Amniotic epithelial cell (primary cell): ENCODE data around the gene C17orf50.

Experiments
- DNase-seq: peaks from one replicate; pipeline ENCODE4 v3.0.0-alpha.2; 2010; ENCODE audit warnings: low read depth

Gene C17orf50

GRCh38 chr17:35760587-35760986 is at the start of gene C17orf50:
TSS of gene C17orf50 (plus strand) at chr17:35760887. CDS start at chr17:35760942, 55 bp downstream.
- no peak for DNase-seq

GRCh38 chr17:35710950-35711349 is 49.7 kb upstream of the C17orf50 start:
- no peak for DNase-seq

DNA sequence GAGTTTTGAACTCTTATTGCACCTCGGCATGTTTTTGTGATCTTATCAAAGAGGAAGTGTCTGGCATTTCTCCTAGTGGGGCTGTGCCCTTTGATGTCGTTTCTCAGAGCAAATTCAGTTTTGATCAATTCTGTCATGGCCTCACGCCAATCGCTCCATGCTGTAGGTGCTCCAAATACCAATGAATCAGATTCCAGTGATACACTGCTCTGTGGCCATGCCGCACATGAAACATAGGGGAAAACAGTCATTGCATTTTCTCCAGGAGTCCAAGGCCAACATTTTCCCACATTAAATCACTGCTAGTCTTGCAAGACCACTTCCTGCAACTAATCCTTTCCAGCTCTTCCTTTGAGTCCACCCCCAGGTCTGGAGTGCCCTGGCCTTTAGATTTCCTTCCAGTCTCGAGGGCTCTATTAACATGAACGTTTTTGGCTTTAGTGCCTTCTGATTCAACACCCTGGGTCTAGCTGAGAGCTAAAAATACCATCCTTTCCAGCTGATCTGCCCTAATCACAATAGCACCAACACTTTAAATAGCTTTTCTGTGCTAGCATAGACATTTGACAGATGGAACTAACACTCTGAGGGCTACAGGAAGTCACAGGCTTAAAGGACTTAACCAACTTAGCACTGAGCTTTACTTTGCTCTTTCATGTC is 47.5 kb upstream of the C17orf50 start:
- peak; percentile 99 for DNase-seq

DNA sequence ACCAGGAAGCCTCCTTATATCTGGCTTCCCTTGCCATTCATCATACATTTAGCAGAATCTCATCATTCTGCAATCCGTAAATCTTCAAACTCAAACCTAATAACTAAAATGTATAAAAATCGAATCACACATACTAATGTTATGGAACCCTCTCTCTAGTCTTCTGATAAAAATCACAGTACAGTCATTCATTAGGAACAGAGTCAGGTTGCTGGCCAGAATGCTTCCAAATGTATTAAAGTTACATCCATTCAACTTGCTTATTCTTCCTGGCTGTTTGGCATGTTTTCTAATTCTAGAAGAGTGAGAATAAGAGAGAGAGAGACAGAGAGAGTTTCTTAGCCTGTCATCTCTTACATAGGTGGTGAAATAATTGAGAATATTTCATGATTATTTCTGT is 45.7 kb upstream of the C17orf50 start:
- DNase-seq, result no peak

DNA sequence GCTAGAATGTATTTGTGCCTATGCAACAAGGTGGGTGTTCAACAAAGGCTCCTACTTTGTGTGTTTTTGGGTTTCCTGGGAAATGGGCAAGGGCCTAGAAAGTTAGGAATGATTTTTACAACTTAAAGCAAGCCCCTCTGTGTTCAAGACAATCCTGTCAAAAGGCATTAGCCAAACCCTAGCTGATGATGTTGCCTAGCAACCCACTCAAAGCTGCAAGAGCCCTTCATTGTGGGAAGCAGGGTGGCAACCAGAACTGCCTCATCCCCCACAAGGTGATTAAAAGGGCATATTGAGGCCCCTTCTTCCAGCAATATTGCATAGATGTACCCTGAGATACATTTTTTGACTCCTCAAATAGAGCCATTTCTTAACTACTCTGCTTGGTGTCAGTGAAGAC is 45.3 kb upstream of the C17orf50 start:
- DNase-seq, result no peak

DNA sequence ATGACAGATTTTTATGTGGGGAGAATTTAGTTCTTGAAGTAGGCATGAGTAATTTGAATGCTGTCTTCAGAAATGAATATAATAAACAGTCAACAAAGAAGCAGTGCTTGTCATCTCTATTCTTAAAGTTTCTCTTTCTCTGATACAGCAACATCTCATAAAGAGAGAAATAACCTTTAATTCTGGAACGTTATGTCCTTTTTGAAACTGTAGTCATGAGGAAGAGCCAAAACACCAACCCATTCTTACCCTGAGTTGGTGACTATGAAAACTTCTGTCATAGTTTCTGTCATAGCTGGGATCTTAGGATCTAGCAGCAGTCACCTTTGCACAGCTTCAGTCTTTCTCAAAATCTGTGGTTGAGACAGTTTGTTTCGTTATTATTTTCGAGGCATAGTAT is 44.5 kb upstream of the C17orf50 start:
- DNase-seq, result no peak

GRCh38 chr17:35716897-35717465 is 43.7 kb upstream of the C17orf50 start:
- DNase-seq, result peak; percentile 84

DNA sequence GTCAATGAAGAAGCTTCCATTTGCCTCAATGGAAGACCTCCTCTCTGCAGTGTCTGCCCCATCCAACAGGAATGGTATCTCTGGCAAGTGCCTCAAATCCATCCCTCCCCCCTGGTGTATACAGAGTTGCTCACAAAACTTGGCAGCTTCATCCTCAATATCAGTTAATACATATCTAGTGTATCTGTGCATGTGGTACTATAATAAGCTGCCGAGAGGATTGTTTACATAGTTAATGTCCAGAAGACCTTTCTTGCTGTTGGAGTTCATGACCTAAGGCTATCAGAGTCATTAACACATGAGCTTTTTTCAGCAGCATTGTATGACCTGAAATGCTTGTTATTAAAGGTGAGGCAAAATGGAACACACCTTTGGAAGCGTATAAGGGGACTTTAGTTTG is 43.2 kb upstream of the C17orf50 start:
- DNase-seq, result peak; percentile 59

- DNase-seq, result no peak
These were observed 37.0 kb upstream of the C17orf50 start for GRCh38 chr17:35723735-35724134.

DNA sequence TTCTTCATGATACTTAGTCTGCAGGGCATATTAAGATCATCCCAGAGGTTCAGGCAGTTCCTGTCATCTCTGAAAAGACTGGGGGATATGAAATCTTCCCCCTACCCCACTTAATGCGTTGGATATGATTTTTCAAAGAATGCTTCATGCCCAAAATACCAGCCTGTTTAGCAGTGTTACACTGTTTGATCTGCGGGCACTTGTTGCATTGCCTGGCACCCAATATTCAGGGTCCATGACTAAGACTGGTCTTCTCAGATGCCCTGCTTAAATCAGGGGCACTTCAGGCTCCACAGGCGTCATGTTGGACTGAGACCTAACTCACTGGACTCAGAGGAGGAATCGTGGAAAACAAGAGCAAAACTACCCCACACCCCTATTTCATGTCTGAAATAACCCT is 35.6 kb upstream of the C17orf50 start:
- no peak for DNase-seq

GRCh38 chr17:35725802-35726126 is 34.9 kb upstream of the C17orf50 start:
- no peak for DNase-seq

DNA sequence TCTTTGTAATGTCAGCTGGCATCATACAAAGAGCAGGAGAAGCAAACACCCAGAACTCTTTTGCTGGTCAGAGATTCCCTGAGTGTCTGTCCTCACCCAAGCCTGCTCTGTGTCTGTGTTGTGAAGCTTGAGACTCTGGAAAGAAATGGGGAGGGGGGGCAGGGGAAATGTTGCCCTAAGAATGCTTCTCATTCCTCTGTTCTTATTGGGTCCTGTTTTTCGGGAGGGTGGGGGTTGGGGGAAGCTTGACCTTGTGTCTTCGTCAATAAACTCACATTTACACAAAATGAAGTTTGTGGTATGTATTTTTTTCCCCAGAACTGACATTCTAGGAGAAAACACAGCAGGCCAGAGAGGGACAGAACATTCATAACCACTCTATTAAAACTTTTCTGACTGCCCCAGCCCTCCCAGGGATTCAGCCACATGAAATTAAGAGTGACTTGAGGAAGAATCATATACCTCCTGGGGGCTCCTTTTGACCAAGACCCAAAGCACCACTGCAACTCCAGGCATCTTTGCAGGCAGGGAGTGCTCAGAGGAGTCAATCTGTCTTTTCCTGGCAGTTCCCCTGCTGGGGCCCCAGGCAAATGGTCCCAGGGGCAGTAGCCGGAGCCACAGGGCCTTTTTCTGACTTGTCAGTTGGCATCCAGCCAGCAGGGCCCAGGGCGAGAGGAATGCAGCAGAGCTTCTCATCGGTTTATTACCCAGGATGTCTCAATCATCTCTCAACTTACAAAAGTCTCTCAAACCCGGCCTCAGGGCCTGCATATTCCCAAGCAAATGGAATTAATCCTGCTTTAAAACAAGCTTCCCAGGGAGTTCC is 34.3 kb upstream of the C17orf50 start:
- peak; percentile 93 for DNase-seq

- DNase-seq, result no peak
These were observed 33.7 kb upstream of the C17orf50 start for GRCh38 chr17:35726953-35727460.

GRCh38 chr17:35727635-35728034 is 33.1 kb upstream of the C17orf50 start:
- DNase-seq, result no peak

DNA sequence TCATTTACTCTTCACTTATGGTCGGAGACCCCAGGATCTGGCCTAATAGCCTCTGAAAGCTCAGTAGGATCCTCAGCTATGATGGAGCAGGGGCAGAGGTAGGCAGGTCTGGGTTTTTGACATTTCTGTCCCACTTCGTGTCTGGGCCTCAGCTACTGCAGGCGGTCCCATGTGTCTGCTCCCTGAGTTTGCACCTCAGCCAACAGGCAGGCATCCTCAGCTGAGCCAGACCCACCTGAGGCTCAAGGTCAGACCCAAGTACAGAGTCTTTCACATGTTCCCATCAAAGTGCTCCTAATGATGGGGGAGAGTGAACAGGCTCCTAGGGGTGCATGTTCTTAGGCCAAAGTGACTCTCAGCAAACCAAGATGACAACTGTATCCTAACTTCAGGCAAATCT is 32.1 kb upstream of the C17orf50 start:
- DNase-seq, result no peak

GRCh38 chr17:35729405-35729833 is 31.3 kb upstream of the C17orf50 start:
- DNase-seq, result no peak

DNA sequence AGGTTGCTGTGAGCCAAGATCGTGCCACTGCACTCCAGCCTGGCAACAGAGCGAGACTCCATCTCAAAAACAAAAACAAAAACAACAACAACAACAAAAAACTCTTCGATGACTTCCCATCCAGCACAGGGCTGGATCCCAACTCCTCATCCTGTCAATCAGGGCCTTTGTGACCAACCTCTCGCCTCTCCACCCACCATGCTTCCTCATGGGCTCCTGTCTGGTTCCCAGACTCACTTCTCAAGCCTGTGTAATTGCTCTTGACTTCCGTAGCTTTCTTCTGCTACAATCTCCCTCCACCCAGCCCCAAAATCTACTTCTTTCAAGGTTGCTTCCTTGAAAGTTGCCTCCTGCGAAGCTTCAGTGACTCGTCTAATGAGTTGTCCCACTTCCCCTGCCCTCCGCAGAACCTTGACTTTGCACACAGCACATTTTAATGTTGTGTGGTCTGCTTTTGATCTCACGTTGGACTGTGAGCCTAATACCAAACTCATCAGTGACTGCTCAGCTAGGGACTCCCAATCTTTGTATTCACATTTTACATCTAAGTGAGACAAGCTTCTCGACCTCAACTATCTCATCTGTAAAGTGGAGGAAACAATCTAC is 30.2 kb upstream of the C17orf50 start:
- no peak for DNase-seq

GRCh38 chr17:35731239-35731916 is 29.3 kb upstream of the C17orf50 start, which contains the start of gene RASL10B:
TSS of gene RASL10B (plus strand) at chr17:35731639. CDS start at chr17:35735185, 3,546 bp downstream.
- peak; percentile 41 for DNase-seq

DNA sequence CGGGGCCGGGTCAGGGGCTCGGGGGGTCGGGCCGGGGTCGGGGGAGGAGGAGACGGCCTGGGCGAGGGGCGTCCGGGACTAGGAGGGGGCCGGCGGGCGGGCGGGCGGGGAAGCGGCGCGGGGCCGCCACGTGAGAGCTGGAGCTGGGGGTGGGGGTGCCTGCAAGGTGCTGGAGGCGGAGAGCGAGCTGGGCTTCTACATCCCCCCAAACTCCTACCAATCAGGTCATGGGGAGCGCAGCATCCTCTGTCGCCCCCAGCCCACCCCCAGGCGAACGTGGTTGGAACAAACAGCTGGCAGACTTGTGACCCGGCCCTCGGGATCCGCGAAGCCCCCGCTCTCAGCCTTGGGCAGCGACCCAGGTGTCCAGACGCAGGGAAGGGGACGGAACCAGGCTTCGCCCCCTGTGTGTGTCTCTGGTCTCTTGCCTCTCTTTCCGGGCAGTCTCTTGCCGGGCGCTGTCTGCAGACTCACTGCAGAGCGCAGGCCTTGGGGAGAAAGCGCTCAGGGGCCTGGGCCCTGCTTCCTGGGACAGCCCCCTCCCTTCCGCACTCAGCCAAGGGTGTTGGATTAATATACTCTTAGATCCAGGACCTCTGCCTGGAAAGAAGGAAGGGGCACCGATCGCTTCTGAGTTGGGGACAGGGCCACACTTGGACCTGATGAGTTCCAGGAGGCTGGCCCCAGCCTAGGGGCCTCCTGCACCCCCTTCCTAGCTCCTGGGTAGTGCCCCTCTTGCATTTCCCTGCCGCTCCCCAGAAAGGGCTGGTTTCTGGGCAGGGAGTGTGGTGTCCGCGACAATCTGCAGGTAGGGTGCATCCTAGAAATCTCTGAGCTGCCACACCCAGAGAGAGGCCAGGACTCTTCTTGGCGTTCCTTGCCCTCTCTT is 28.5 kb upstream of the C17orf50 start:
- no peak for DNase-seq

DNA sequence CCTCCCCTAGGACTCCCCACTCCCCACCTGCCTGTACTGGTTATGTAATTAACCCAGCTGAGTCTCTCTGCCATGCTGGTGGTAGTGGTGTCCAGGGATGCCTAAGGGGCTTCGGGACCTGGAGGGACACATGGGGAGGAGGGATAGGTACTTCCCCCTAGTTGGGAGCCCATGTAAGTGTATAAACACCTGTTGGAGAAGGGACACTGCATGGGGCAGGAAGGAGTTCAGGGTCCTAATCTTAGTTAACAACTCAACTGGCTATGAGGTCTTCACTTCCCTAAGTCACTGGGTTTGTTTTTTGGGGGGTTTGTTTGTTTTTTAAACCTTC is 27.9 kb upstream of the C17orf50 start:
- no peak for DNase-seq

- no peak for DNase-seq
These were observed 27.3 kb upstream of the C17orf50 start for GRCh38 chr17:35733366-35733765.
